GM21515 (cell line): Measurements from ENCODE around the gene RIMBP3C.
"Not testable (repeated sequence)": the region's sequence is repeated elsewhere in the genome, so short reads cannot be mapped to it uniquely, and the experiment has no call there.

Experiments used
- ATAC-seq: cut with Tn5 transposase; IDR thresholded peaks from one replicate; pipeline ENCODE4 v1.9.1; 2021; ENCODE audit not compliant: unreplicated experiment

RIMBP3C gene

DNA sequence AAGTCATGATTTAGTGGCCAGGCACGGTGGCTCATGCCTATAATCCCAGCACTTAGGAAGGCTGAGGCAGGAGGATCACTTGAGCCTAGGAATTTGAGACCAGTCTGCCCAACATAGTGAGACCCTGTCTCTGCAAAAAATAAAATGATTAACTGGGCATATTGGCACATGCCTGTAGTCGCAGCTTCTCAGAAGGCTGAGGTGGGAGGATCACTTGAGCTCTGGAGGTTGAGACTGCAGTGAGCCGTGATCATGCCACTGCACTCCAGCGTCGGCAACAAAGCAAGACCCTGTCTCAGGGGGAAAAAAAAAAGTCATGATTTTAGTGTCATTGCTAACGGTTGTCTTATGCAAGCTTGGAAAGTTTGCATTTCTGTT is 28.2 kb upstream of the RIMBP3C start:
- ATAC-seq, result no peak

DNA sequence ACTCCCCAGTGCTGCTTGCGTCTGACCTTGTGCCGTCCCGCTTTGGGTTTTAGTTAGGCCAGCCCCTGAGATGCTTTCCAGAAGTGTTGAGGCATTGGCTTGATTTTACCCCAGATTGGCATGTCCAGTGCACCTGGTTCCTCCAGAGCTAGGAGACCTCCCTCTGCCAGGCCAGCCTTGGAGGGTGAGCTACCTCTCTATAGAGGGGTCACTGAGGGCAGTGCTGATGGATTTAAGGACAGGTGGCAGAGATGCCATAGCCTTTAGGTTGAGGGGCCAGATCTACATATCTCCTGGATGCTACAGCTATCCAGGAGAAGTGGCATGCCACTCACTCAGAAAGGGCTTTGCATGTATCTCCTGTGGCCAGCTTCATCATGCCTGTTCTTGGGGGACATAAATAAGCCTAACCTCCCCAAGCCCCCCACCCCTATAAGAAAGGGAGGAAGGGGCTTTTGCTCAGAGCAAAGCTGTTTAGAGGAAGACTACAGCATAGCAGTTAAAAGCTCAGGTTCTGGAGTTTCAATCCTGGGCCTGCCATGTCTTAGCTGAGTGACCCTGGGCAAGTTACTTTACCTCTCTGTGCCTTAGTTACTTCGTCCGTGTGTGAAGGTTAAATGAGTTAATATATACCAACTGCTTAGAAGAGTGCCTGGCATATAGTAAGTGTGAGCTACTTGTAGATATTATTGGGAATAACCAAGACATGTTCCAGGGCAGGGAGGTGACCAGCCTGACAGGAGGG is 22.7 kb upstream of the RIMBP3C start:
- no peak for ATAC-seq

GRCh38 chr22:21573293-21573734 is 22.1 kb upstream of the RIMBP3C start:
- no peak for ATAC-seq

GRCh38 chr22:21571679-21572078 is 20.4 kb upstream of the RIMBP3C start:
- no peak for ATAC-seq

GRCh38 chr22:21570398-21570797 is 19.1 kb upstream of the RIMBP3C start:
- ATAC-seq, result no peak

- no peak for ATAC-seq
Observed at GRCh38 chr22:21569459-21570170, 18.4 kb upstream of the RIMBP3C start.

DNA sequence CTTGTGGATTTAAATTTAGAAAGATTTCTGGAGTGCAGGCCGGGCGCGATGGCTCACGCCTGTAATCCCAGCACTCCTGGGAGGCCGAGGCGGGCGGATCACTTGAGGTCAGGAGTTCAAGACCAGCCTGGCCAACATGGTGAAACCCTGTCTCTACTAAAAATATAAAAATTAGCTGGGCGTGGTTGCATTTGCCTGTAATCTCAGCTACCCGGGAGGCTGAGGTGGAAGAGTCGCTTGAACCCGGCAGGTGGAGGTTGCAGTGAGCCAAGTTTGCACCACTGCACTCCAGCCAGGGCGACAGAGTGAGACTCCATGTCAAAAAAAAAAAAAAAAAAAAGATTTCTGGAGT is 17.8 kb upstream of the RIMBP3C start:
- ATAC-seq, result not testable (repeated sequence)

DNA sequence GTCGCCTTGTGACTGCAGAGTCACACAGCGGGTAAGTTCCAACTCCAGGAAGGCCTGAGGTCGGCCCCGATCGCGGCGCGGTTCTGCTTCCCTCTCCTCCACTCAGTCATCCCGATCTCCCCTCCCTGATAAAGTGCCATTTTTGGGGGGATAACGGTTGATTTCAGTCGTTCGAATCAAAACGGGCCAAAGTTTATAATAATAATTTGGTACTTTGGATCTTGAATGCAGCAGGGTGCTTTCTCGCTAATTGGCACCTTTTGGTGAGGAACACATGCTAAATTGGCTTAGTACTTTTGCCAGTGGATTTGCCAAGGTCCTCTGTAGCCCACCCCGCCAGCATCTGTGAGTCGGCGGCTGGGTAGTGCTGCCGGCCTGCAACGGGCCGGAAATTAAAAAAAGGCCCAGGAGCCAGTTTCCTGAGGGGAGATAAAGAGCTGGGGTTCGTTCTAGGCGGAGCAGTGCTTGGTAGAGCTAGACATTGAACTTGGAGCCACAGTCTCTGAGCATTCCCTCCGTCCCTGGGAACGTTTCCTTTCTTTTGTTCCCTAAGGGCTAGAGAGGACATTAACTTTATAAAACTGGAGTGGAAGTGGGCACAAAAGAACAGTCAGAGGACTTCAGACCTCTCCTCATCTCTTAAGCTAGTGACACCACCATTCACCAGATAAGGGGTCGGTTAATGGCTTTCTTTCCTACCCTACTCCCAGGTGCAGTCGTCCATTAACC is 17.2 kb upstream of the RIMBP3C start:
- ATAC-seq, result no peak

- ATAC-seq, result no peak
Observed at GRCh38 chr22:21567456-21568346, 16.4 kb upstream of the RIMBP3C start, which contains the start of gene UBE2L3. UBE2L3 (plus strand) TSS chr22:21567714; CDS start chr22:21567745, 31 bp downstream.

DNA sequence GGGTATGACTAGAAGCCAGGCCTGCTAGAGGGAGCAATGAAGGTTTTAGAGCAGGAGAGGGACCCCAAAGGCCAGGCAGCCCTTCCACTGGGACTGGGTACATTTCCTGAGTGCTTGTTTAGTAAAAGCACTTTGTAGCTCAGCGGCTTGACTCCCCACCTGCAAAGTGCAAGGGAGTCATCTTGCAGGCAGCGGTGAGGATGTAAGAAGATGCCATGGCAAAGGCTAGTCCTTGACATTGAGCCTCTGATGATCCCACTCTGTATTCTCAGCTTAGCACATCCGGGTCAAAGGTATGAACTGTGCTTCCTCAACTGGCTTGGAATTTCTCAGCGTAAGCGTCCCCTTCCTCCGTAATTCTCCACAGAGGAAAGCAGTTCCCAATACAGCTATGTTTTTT is 13.2 kb upstream of the RIMBP3C start:
- no peak for ATAC-seq

GRCh38 chr22:21563912-21564311 is 12.7 kb upstream of the RIMBP3C start:
- ATAC-seq, result no peak

GRCh38 chr22:21560657-21561056 is 9.4 kb upstream of the RIMBP3C start:
- ATAC-seq, result not testable (repeated sequence)

GRCh38 chr22:21559345-21560125 is 8.3 kb upstream of the RIMBP3C start:
- ATAC-seq, result not testable (repeated sequence)

GRCh38 chr22:21550678-21551047 is 598 bp downstream of the RIMBP3C start:
- peak; percentile 45 for ATAC-seq

GRCh38 chr22:21550008-21550677 is 1.1 kb downstream of the RIMBP3C start:
- peak; percentile 63 for ATAC-seq

DNA sequence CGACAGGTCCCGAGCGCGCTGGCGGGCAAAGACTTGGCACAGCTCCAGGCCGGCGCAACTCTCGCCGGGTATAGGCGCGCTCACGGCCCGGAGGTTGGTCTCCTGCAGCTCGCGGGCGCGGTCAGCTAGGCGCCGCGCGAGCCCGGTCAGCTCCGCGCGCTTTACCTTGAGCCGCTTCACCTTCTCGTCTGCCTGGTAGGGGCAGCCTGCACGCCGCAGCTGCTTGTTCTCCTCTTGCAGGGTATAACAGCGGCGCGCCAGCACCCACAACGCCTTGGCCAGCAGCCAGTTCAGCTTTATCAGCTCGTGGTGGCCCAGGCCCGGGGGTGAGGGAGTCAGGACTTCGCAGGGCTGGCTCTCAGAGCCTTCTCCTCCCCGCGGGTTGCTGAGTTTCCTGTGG is 1.7 kb downstream of the RIMBP3C start:
- ATAC-seq, result not testable (repeated sequence)

DNA sequence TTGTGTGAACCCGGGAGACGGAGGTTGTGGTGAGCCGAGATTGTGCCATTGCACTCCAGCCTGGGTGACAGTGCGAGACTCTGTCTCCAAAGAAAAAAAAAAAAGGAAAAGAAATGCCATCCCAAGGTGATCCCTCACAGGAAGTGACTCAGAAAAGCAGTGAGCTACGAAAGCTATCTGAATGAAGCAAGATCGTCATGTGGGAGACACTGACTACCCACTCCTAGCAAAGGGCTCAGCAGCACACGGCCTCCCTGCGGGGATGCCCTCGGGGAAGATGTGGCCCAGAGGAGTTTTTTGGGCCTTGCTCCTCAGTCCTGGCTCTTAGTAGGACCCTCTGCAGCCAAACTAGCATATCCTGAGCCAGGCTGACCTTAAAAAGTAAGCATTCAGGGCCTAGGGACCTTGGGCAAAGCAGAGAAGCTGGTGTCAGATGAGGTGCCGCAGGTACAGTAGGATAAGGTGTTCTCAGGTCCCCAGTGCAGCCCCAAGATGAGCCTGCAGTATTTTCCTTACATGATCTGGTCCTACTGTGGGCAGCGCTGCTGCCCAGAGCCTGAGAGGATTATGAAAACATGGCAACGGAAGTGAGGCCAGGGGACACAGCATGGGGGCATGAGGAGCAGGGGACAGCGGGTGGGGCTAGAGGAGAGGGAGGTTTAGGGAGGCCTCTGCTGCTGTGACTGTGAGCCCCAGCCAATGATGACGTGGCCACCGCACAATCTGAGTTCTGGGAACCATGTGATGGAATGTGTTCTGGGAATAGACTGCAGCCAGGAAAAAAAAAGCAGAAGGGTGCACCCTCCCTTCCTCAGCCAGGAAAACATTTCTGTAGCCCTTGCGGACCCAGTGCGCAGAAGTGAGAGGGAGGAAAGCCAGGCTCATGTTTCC is 6.6 kb downstream of the RIMBP3C start:
- ATAC-seq, result not testable (repeated sequence)

GRCh38 chr22:21539862-21540261 is 11.4 kb downstream of the RIMBP3C start:
- not testable (repeated sequence) for ATAC-seq
